HPDE6-E6E7 (cell line): ENCODE measurements around the gene GAK.

Experiments used
- DNase-seq: peaks from one replicate; pipeline ENCODE4 v3.0.0; 2011; ENCODE audit warnings: missing footprints; ENCODE audit errors: extremely low spot score

The GAK gene

GRCh38 chr4:890036-890695, 42.0 kb downstream of the GAK start:
- no peak for DNase-seq

GRCh38 chr4:889516-889915, 42.6 kb downstream of the GAK start:
- DNase-seq, result no peak

GRCh38 chr4:888029-888428, 44.1 kb downstream of the GAK start:
- DNase-seq, result no peak

GRCh38 chr4:887034-887763, 44.9 kb downstream of the GAK start:
- DNase-seq, result no peak

- DNase-seq, result no peak
Observed at GRCh38 chr4:886244-886643, 45.9 kb downstream of the GAK start.

GRCh38 chr4:885353-885752, 46.8 kb downstream of the GAK start:
- no peak for DNase-seq

- DNase-seq, result no peak
Observed at GRCh38 chr4:884896-885295, 47.2 kb downstream of the GAK start.

- DNase-seq, result no peak
Observed at GRCh38 chr4:884259-884658, 47.9 kb downstream of the GAK start.

- DNase-seq, result no peak
Observed at GRCh38 chr4:883377-884095, 48.6 kb downstream of the GAK start.

- DNase-seq, result no peak
Observed at GRCh38 chr4:882646-883045, 49.5 kb downstream of the GAK start.

- no peak for DNase-seq
Observed at GRCh38 chr4:881709-882108, 50.4 kb downstream of the GAK start.

GRCh38 chr4:880684-881405, 51.3 kb downstream of the GAK start:
- no peak for DNase-seq

GRCh38 chr4:879729-880077, 52.4 kb downstream of the GAK start:
- DNase-seq, result no peak

- DNase-seq, result no peak
Observed at GRCh38 chr4:878796-879728, 53.1 kb downstream of the GAK start.

GRCh38 chr4:877502-877901, 54.6 kb downstream of the GAK start:
- DNase-seq, result no peak

- no peak for DNase-seq
Observed at GRCh38 chr4:876780-877179, 55.3 kb downstream of the GAK start.

- DNase-seq, result no peak
Observed at GRCh38 chr4:875818-876423, 56.2 kb downstream of the GAK start.

- DNase-seq, result no peak
Observed at GRCh38 chr4:874971-875817, 56.9 kb downstream of the GAK start.

- DNase-seq, result no peak
Observed at GRCh38 chr4:874056-874455, 58.1 kb downstream of the GAK start.
